HG02840 (cell line): ENCODE measurements around the gene LMCD1.

Experiments used
- ATAC-seq: cut with Tn5 transposase; IDR thresholded peaks from one replicate; pipeline ENCODE4 v1.9.1; 2021; ENCODE audit warnings: mild to moderate bottlenecking, moderate library complexity, moderate number of reproducible peaks; ENCODE audit not compliant: unreplicated experiment, low FRiP score

The LMCD1 gene

GRCh38 chr3:8503871-8504610, 2.4 kb downstream of the LMCD1 start:
- no peak for ATAC-seq

DNA sequence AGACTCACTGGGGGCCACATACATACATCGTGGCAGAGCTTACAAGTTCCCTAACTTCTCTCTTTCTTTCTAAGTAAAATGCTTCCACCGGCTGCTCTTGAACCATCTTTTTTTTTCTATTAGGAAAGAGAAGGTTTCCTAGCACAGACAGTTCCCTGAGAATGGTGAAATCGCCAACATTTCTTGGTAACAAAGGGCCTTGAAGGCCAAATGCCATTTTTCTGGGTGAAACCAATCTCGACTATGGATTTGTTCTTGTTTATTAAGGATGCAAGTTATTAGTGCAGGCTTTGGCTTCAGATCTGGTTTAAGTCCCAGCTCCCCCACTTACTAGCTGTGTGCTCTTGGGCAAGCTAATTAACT, 3.0 kb downstream of the LMCD1 start:
- no peak for ATAC-seq

GRCh38 chr3:8505621-8506020, 4.0 kb downstream of the LMCD1 start:
- no peak for ATAC-seq

GRCh38 chr3:8506571-8507061, 5.0 kb downstream of the LMCD1 start:
- ATAC-seq = no peak

DNA sequence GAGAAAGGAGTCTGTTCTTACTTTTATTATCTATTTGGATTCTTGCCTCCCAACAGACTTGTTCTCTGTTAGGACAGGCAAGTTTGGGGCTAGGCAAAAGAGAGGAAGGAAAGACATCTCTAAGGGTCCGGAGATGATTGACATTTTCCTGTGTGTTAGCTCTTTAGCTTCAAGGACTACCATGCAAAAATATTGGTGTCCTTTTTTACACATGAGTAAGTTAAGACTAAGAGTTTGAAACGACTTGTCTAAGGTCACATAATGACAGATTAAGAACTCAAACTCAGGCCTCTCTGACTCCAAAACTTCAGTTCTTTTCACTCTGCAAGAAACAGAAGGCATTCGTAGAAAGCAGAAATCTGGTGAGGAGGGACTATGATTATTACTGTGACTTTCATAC, 5.9 kb downstream of the LMCD1 start:
- ATAC-seq = no peak

GRCh38 chr3:8509961-8510360, 8.3 kb downstream of the LMCD1 start:
- no peak for ATAC-seq

DNA sequence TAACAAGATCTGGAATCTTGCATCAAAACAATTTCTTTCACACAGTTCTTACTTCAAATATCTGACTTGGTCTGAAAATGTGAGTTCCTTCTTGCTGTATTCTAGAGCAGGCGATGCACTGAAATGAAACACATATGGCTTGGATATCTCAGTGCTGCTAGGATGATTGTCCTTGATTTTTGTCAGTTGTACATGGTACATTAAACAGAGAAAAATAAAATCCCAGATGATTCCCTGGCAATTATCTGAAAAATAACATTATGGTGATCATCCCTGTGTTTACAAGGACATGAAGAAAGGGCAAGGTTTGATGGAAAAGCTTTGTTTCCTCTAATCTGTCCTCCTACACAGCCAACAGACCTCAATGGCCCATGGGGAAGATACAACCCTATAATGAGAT, 10.6 kb downstream of the LMCD1 start:
- ATAC-seq = no peak

DNA sequence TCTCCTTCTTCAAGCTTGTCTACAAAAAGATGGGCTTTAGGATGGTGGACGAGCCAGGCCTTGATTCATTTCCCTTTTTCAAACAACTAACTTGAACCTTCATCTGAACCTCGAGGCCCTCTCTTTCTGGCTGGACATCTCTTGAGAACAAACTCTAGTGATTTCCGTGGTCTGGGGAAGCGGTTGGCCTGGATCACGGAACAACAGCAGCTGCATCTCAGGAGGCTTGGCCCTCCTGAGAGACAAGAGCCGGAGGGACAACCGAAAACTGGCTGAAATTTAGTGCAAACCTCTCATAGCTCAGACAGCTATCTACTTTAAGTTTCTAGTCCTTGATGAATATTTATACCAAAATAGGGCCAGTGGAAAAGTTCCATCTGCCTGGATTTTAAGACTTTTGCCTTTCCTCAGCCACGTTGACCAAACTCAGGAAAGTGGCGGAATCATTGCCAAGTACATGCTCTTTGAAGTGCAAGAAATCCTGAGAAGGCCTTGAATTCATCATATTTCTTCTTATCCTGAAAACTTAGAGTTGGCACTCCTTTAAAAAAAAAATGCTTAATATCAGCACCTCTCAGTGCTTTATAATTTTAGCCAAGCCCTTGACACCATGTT, 14.5 kb downstream of the LMCD1 start:
- ATAC-seq = no peak

DNA sequence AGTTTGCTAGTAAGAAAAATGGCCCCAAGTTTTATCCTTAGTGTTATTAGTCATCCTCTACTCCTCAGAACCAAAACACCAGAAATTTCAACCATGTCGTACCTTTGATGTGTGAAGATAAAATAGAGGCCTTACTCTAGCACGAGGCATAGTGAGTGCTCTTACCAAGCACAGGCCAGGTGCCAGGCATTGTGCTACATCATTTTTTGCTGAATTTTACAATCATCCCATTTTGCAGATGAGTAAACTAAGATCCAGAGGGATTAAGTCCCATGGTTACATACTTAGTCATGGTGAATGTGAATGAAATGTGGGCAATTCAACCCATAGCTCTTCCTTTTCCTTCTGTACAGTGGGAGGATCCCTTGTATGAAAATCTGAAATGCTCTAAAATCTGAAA, 15.2 kb downstream of the LMCD1 start:
- ATAC-seq = no peak

DNA sequence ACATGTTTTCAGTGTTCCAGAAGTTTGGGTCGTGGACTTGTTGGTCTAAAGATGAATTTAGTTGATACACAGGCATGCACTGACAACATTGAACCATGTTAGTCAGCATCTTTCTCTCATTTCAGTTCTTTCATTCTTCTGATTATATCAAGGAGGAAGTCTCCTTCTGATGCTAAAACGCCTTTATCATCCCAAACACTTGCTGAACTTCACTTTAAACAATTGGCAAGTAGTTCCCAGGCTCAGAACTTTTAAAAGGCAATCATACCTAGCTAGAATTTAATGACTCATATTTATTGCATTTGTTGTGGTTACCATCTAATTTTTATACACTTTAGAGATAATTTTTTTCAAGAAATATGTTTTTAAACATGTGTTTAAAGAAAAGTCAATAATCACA, 15.9 kb downstream of the LMCD1 start:
- no peak for ATAC-seq

DNA sequence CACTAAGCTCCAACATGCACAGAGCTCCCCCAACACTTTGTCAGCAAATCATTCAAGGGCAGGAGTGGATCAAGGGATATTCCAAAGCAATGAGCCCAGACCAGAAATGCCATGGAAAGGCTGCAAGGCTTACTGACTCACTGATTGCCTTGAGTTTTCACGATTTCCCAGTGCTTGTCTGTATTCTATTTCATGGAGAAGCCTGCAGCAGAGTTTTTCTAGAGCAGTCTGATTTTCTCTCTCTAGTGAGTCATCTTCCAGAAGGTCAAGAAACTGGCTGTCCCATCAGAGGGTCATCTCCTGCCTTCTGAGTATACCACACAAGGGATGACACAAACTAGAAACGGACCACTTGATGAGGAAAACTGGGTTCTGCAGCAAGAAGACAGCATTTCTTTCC, 16.5 kb downstream of the LMCD1 start:
- ATAC-seq = no peak

DNA sequence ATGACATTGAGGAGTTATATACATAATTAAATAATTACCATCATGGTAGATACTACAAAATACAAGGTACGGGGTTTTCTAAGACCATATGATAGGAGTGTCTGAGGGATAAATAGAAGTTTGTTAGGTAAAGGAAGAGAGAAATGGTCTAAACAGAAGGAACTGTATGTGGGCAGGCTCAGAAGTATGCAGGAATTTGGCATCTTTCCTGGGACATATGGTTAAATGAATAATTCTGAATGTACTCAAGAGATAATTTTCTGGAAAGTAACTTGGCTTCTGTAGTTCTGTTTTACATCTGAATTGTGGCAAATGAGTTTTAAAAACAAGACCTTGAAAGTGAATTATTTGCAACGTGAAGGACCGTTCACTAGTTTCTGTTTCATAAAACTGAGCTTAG, 17.5 kb downstream of the LMCD1 start:
- no peak for ATAC-seq

DNA sequence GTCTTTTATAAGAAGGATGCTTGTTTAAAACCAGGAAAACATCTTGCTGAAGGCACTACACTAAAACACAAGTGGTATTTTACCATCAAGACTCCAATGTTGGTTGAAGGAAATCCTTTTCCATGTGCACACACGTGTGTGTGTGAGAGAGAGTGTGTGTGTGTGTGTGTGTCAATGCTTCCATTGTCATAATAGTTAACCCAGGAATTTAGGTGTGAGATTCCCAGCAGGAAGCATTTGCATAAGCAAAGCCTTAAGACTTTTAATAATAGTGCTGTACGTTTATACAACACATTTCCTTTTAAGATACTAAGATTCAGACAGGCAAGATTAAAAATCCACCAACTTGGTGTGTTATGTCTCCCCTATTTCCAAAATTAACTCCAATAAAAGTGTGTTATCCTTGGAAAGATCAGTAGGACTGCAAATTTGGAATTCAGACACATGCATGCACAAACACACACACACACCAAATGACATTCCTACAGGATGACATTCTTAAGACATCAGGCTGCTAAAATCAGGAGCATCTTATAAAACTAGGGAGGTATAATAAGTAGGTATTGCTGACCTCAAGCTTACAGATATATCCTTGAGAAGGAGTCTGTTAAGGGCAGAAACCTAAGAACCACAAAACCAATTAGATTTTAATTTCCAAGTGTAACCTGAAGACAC, 18.3 kb downstream of the LMCD1 start:
- no peak for ATAC-seq

- no peak for ATAC-seq
Observed at GRCh38 chr3:8520816-8521403, 19.3 kb downstream of the LMCD1 start.

GRCh38 chr3:8523041-8523440, 21.4 kb downstream of the LMCD1 start:
- ATAC-seq = no peak

GRCh38 chr3:8524249-8524648, 22.6 kb downstream of the LMCD1 start:
- ATAC-seq = no peak

- ATAC-seq = no peak
Observed at GRCh38 chr3:8524656-8525399, 23.2 kb downstream of the LMCD1 start.

DNA sequence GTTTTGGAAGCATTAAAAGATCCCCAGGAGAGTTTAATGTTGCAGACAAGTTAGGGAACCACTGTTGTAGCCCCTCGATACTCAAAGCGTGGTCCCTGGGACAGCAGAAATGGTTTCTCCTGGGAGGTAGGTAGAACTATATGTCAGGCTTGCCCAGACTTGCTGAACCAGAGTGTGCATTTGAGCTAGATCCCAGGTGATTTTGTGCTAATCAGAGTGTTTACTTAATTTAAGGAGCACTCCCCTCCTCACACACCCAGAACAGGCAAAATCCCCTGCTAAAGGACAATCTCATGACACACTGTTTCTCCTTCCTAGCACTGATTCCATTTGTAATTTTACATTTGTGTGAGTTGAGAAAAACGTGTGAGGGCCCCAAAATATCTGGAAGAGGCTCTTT, 24.3 kb downstream of the LMCD1 start:
- ATAC-seq = no peak

DNA sequence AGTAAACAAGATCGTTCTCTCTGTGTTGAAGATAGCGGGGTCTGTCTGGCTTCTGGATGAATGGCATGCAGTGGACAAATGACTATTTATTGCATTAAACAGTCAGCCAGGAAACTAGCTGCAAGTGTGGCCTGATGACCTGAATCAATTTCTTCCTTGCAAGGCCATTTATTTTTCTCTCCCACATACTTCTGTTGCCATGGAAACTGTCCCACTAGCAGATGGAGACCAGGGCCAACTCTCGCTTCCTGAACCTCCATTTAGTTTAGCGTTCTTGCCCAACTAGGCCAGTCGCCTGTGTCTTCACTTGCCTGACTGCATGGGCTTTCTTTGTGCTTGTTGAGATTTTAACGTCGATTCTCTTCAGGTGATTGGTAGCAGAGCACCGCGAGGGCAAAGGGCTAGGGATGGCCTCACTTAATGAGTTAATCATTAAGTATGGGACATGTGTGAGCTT, 27.6 kb downstream of the LMCD1 start:
- ATAC-seq = no peak

GRCh38 chr3:8529738-8530525, 28.3 kb downstream of the LMCD1 start:
- no peak for ATAC-seq
